ENCODE measurements around the gene MYH9. TPM values are rescaled to one million over a fixed set of nuclear protein-coding genes. Genes with fewer than 3 reads are reported as not detected.
"Not testable (repeated sequence)": the region's sequence is repeated elsewhere in the genome, so short reads cannot be mapped to it uniquely, and the experiment has no call there.

MYH9 gene
- total RNA-seq, 2 donors from 2014 or later: 1,447 to 1,631 TPM

- Histone ChIP-seq H3K4me1 (ENCODE audit: control insufficient read depth in 1 of 2, low read depth in 2 of 2) (no peaks in the 10 kb centered on the region), H3K36me3 (no peaks in the 10 kb centered on the region), H3K9me3 (no peaks in the 10 kb centered on the region), H3K27me3 (replicated peaks; ENCODE audit: insufficient read depth) (no peaks in the 10 kb centered on the region), H3K4me3 (no peak overlapping the region), H3K27ac (no peak overlapping the region)
- DNase-seq (ENCODE audit: low spot score) (no peak), ATAC-seq (ENCODE audit: insufficient number of reproducible peaks, low FRiP score, low read depth) (no peak)
- TF ChIP-seq CTCF (IDR thresholded peaks at IDR 0.05): no peak
These were observed 8.1 kb upstream of the MYH9 start for GRCh38 chr22:36395915-36396314.

GRCh38 chr22:36395055-36395849 is 7.5 kb upstream of the MYH9 start:
- DNase-seq (ENCODE audit: low spot score) (no peak), ATAC-seq (ENCODE audit: insufficient number of reproducible peaks, low FRiP score, low read depth) (no peak)
- Histone ChIP-seq H3K36me3 (no peaks in the 10 kb centered on the region), H3K9me3 (no peaks in the 10 kb centered on the region), H3K4me3 (no peak overlapping the region), H3K27me3 (replicated peaks; ENCODE audit: insufficient read depth) (no peaks in the 10 kb centered on the region), H3K4me1 (ENCODE audit: control insufficient read depth in 1 of 2, low read depth in 2 of 2) (no peaks in the 10 kb centered on the region), H3K27ac (no peak overlapping the region)
- TF ChIP-seq CTCF (IDR thresholded peaks at IDR 0.05): no peak

GRCh38 chr22:36391638-36392037 is 3.9 kb upstream of the MYH9 start:
- DNase-seq (ENCODE audit: low spot score): no peak

GRCh38 chr22:36389122-36389521 is 1.4 kb upstream of the MYH9 start:
- Histone ChIP-seq H3K4me3 (peak overlapping the region; percentile 68), H3K4me1 (ENCODE audit: control insufficient read depth in 1 of 2, low read depth in 2 of 2) (peaks cover 10 to 19% of the 10 kb centered on the region in 2 donors)
- not testable (repeated sequence) for DNase-seq (ENCODE audit: low spot score); H3K27ac ChIP-seq; H3K9me3 ChIP-seq; H3K36me3 ChIP-seq; ATAC-seq (ENCODE audit: insufficient number of reproducible peaks, low FRiP score, low read depth); H3K27me3 ChIP-seq (replicated peaks; ENCODE audit: insufficient read depth)

More at GRCh38 chr22:36391638-36392037, 3.9 kb upstream of the MYH9 start:
- Histone ChIP-seq H3K36me3 (peaks cover 1% of the 10 kb centered on the region), H3K4me1 (ENCODE audit: control insufficient read depth in 1 of 2, low read depth in 2 of 2) (peaks cover 7 to 10% of the 10 kb centered on the region in 2 donors), H3K27ac (no peak overlapping the region), H3K4me3 (no peak overlapping the region), H3K27me3 (replicated peaks; ENCODE audit: insufficient read depth) (no peaks in the 10 kb centered on the region), H3K9me3 (no peaks in the 10 kb centered on the region)
- TF ChIP-seq CTCF (IDR thresholded peaks at IDR 0.05): no peak
- no peak for ATAC-seq (ENCODE audit: insufficient number of reproducible peaks, low FRiP score, low read depth)

- ATAC-seq (ENCODE audit: insufficient number of reproducible peaks, low FRiP score, low read depth): no peak
- peaks cover 6% of the 10 kb centered on the region for H3K36me3 ChIP-seq
- no peaks in the 10 kb centered on the region for H3K27me3 ChIP-seq (replicated peaks; ENCODE audit: insufficient read depth)
- no peak for TF ChIP-seq CTCF (IDR thresholded peaks at IDR 0.05)
- peaks cover 23 to 33% of the 10 kb centered on the region in 2 donors for H3K4me1 ChIP-seq (ENCODE audit: control insufficient read depth in 1 of 2, low read depth in 2 of 2)
- peak overlapping the region; percentile 95 to 99 for H3K27ac ChIP-seq
- H3K4me3 ChIP-seq: peak overlapping the region; percentile 89
- no peak for DNase-seq (ENCODE audit: low spot score)
- no peaks in the 10 kb centered on the region for H3K9me3 ChIP-seq
These were observed 133 bp downstream of the MYH9 start for GRCh38 chr22:36387709-36387958.

All from thoracic aorta (tissue), 2 donors.